IPS-18c (cell line): Measurements from ENCODE around the gene UTS2.

Source experiments
- H3K4me3 ChIP-seq: 2 replicates; pipeline ENCODE4 v1.7.0; 2013; ENCODE audit warnings: low read depth, mild to moderate bottlenecking, low read length, moderate library complexity; ENCODE audit not compliant: insufficient read depth
- H3K9me3 ChIP-seq: one replicate; pipeline ENCODE4 v1.6.1; 2013; ENCODE audit warnings: mild to moderate bottlenecking, low read length, moderate library complexity; ENCODE audit not compliant: control insufficient read depth, insufficient read depth

UTS2 gene

GRCh38 chr1:7869136-7869920, 16.5 kb upstream of the UTS2 start:
- no peaks in the 10 kb centered on the region for H3K9me3 ChIP-seq
- H3K4me3 ChIP-seq: no peak overlapping the region

- Histone ChIP-seq H3K4me3 (no peak overlapping the region), H3K9me3 (no peaks in the 10 kb centered on the region)
Observed at GRCh38 chr1:7868070-7868780, 15.4 kb upstream of the UTS2 start.

- Histone ChIP-seq H3K9me3 (no peaks in the 10 kb centered on the region), H3K4me3 (no peak overlapping the region)
Observed at GRCh38 chr1:7865978-7866377, 13.1 kb upstream of the UTS2 start.

GRCh38 chr1:7863756-7864328, 11.0 kb upstream of the UTS2 start:
- no peak overlapping the region for H3K4me3 ChIP-seq
- H3K9me3 ChIP-seq: no peaks in the 10 kb centered on the region

GRCh38 chr1:7862211-7863060, 9.6 kb upstream of the UTS2 start:
- Histone ChIP-seq H3K4me3 (no peak overlapping the region), H3K9me3 (no peaks in the 10 kb centered on the region)

GRCh38 chr1:7861452-7861851, 8.6 kb upstream of the UTS2 start:
- H3K4me3 ChIP-seq: no peak overlapping the region
- H3K9me3 ChIP-seq: no peaks in the 10 kb centered on the region

- Histone ChIP-seq H3K4me3 (no peak overlapping the region), H3K9me3 (no peaks in the 10 kb centered on the region)
Observed at GRCh38 chr1:7860130-7860529, 7.3 kb upstream of the UTS2 start.

GRCh38 chr1:7859406-7859805, 6.5 kb upstream of the UTS2 start:
- no peaks in the 10 kb centered on the region for H3K9me3 ChIP-seq
- H3K4me3 ChIP-seq: no peak overlapping the region

GRCh38 chr1:7857985-7858384, 5.1 kb upstream of the UTS2 start:
- Histone ChIP-seq H3K4me3 (no peak overlapping the region), H3K9me3 (no peaks in the 10 kb centered on the region)

- Histone ChIP-seq H3K4me3 (no peak overlapping the region), H3K9me3 (no peaks in the 10 kb centered on the region)
Observed at GRCh38 chr1:7857000-7857399, 4.1 kb upstream of the UTS2 start.

GRCh38 chr1:7856345-7856744, 3.5 kb upstream of the UTS2 start:
- no peak overlapping the region for H3K4me3 ChIP-seq
- no peaks in the 10 kb centered on the region for H3K9me3 ChIP-seq

- Histone ChIP-seq H3K4me3 (no peak overlapping the region), H3K9me3 (no peaks in the 10 kb centered on the region)
Observed at GRCh38 chr1:7853684-7854026, 790 bp upstream of the UTS2 start.

- Histone ChIP-seq H3K9me3 (no peaks in the 10 kb centered on the region), H3K4me3 (no peak overlapping the region)
Observed at GRCh38 chr1:7850786-7851185, 2.1 kb downstream of the UTS2 start.

- H3K4me3 ChIP-seq: no peak overlapping the region
- no peaks in the 10 kb centered on the region for H3K9me3 ChIP-seq
Observed at GRCh38 chr1:7847599-7847998, 5.3 kb downstream of the UTS2 start.

GRCh38 chr1:7846656-7847055, 6.2 kb downstream of the UTS2 start:
- no peak overlapping the region for H3K4me3 ChIP-seq
- H3K9me3 ChIP-seq: no peaks in the 10 kb centered on the region

- Histone ChIP-seq H3K4me3 (no peak overlapping the region), H3K9me3 (no peaks in the 10 kb centered on the region)
Observed at GRCh38 chr1:7845761-7846160, 7.1 kb downstream of the UTS2 start.

- Histone ChIP-seq H3K4me3 (no peak overlapping the region), H3K9me3 (no peaks in the 10 kb centered on the region)
Observed at GRCh38 chr1:7842517-7842916, 10.3 kb downstream of the UTS2 start.

- H3K4me3 ChIP-seq: no peak overlapping the region
- H3K9me3 ChIP-seq: no peaks in the 10 kb centered on the region
Observed at GRCh38 chr1:7839526-7839925, 13.3 kb downstream of the UTS2 start.
